ENCODE data around the gene GTF2F2. TPM values are rescaled to one million over a fixed set of nuclear protein-coding genes. Genes with fewer than 3 reads are reported as not detected.

Gene GTF2F2
- total RNA-seq, 1 experiment from 2014 or later = 28.1 TPM

- no TSS peak for BruUV-seq (replicated peaks)
- no peaks in the 10 kb centered on the region for H3K27me3 ChIP-seq (replicated peaks; ENCODE audit: control insufficient read depth, insufficient read depth, low read length)
- Mint-ChIP-seq H3K36me3 (ENCODE audit: insufficient read depth, unreplicated experiment) (no peaks in the 10 kb centered on the region), H3K4me1 (ENCODE audit: low read depth, unreplicated experiment) (no peaks in the 10 kb centered on the region), H3K27me3 (ENCODE audit: insufficient read depth, unreplicated experiment) (no peaks in the 10 kb centered on the region), H3K9me3 (ENCODE audit: unreplicated experiment) (no peaks in the 10 kb centered on the region), H3K4me3 (ENCODE audit: unreplicated experiment) (no peak overlapping the region), H3K27ac (ENCODE audit: unreplicated experiment) (no peak overlapping the region)
- DNase-seq = no peak
- ChIA-PET CTCF (no interaction called here), POLR2A (no interaction called here)
- no peak for TF ChIP-seq CTCF (IDR thresholded peaks at IDR 0.05; ENCODE audit: insufficient read depth in 1 of 2, low read depth in 1 of 2, low read length in 1 of 2, severe bottlenecking in 1 of 2, unreplicated experiment in 1 of 2)
- intact Hi-C loops (cut with micrococcal nuclease; ENCODE audit: unreplicated experiment) = no loop called here
- H3K4me1 ChIP-seq = peaks cover 9% of the 10 kb centered on the region; the same call in 1 of the 2 replicates
- H3K36me3 ChIP-seq (ENCODE audit: control insufficient read depth, insufficient read depth, low read length) = no peaks in the 10 kb centered on the region
- H3K9me3 ChIP-seq = no peaks in the 10 kb centered on the region
- no peak overlapping the region for H3K4me3 ChIP-seq (ENCODE audit: low read depth, low read length)
These were observed 100.1 kb downstream of the GTF2F2 start for GRCh38 chr13:45220403-45220802.

GRCh38 chr13:45222516-45222915 is 102.2 kb downstream of the GTF2F2 start:
- Histone ChIP-seq H3K27me3 (replicated peaks; ENCODE audit: control insufficient read depth, insufficient read depth, low read length) (no peaks in the 10 kb centered on the region), H3K4me1 (peaks cover 9% of the 10 kb centered on the region; the same call in 1 of the 2 replicates), H3K36me3 (ENCODE audit: control insufficient read depth, insufficient read depth, low read length) (no peaks in the 10 kb centered on the region), H3K9me3 (no peaks in the 10 kb centered on the region), H3K4me3 (ENCODE audit: low read depth, low read length) (no peak overlapping the region)
- H3K4me3 Mint-ChIP-seq (ENCODE audit: unreplicated experiment) = no peak overlapping the region
- TF ChIP-seq CTCF (IDR thresholded peaks at IDR 0.05; ENCODE audit: insufficient read depth in 1 of 2, low read depth in 1 of 2, low read length in 1 of 2, severe bottlenecking in 1 of 2, unreplicated experiment in 1 of 2) = no peak
- no peak overlapping the region for H3K27ac Mint-ChIP-seq (ENCODE audit: unreplicated experiment)
- BruUV-seq (replicated peaks) = no TSS peak
- DNase-seq = no peak
- H3K36me3 Mint-ChIP-seq (ENCODE audit: insufficient read depth, unreplicated experiment) = no peaks in the 10 kb centered on the region
- no peaks in the 10 kb centered on the region for H3K27me3 Mint-ChIP-seq (ENCODE audit: insufficient read depth, unreplicated experiment)
- no peaks in the 10 kb centered on the region for H3K4me1 Mint-ChIP-seq (ENCODE audit: low read depth, unreplicated experiment)
- H3K9me3 Mint-ChIP-seq (ENCODE audit: unreplicated experiment) = no peaks in the 10 kb centered on the region
- intact Hi-C loops (cut with micrococcal nuclease; ENCODE audit: unreplicated experiment) = no loop called here
- POLR2A ChIA-PET = no interaction called here
- CTCF ChIA-PET = no interaction called here

GRCh38 chr13:45222919-45223318 is 102.6 kb downstream of the GTF2F2 start:
- no peaks in the 10 kb centered on the region for H3K27me3 ChIP-seq (replicated peaks; ENCODE audit: control insufficient read depth, insufficient read depth, low read length)
- DNase-seq = no peak
- CTCF ChIA-PET = no interaction called here
- BruUV-seq (replicated peaks) = no TSS peak
- H3K36me3 ChIP-seq (ENCODE audit: control insufficient read depth, insufficient read depth, low read length) = no peaks in the 10 kb centered on the region
- H3K9me3 ChIP-seq = no peaks in the 10 kb centered on the region
- POLR2A ChIA-PET = no interaction called here
- no peak for TF ChIP-seq CTCF (IDR thresholded peaks at IDR 0.05; ENCODE audit: insufficient read depth in 1 of 2, low read depth in 1 of 2, low read length in 1 of 2, severe bottlenecking in 1 of 2, unreplicated experiment in 1 of 2)
- no peaks in the 10 kb centered on the region for H3K9me3 Mint-ChIP-seq (ENCODE audit: unreplicated experiment)
- no peaks in the 10 kb centered on the region for H3K27me3 Mint-ChIP-seq (ENCODE audit: insufficient read depth, unreplicated experiment)
- no peaks in the 10 kb centered on the region for H3K4me1 Mint-ChIP-seq (ENCODE audit: low read depth, unreplicated experiment)
- intact Hi-C loops (cut with micrococcal nuclease; ENCODE audit: unreplicated experiment) = no loop called here
- H3K4me3 Mint-ChIP-seq (ENCODE audit: unreplicated experiment) = no peak overlapping the region
- no peak overlapping the region for H3K4me3 ChIP-seq (ENCODE audit: low read depth, low read length)
- H3K36me3 Mint-ChIP-seq (ENCODE audit: insufficient read depth, unreplicated experiment) = peaks cover 1% of the 10 kb centered on the region
- H3K4me1 ChIP-seq = peaks cover 9% of the 10 kb centered on the region; the same call in 1 of the 2 replicates
- H3K27ac Mint-ChIP-seq (ENCODE audit: unreplicated experiment) = no peak overlapping the region

Measured in Caco-2 (cell line).